ENCODE data around the gene RPL36AL.

- TF ChIP-seq POLR2A (IDR thresholded peaks at IDR 0.05; ENCODE audit: low read length), result no peak
- no peak for TF ChIP-seq GATA1 (IDR thresholded peaks at IDR 0.05; ENCODE audit: low read depth, low read length)
Observed at GRCh38 chr14:49598189-49598484, 22.3 kb downstream of the RPL36AL start.

All from erythroblast (primary cell).